GM12878 (cell line): ENCODE results near the gene COL11A1. TPM values are rescaled to one million over a fixed set of nuclear protein-coding genes. Genes with fewer than 3 reads are reported as not detected.

Experiments
- ATAC-seq: fragments of 200-7000 bp; cut with Tn5 transposase; 3 replicates; pipeline ENCODE4 v1.9.1; 2020; ENCODE audit warnings: mild to moderate bottlenecking, moderate library complexity
- BruUV-seq: library from RNA; stranded (reverse); fragments of 400-500 nt; replicated peaks from 2 replicates; lab custom pipeline; 2021; lab: Mats Ljungman, UMichigan
- CTCF ChIA-PET: fragments of 300-600 bp; sonication (Branson Sonifier 250); formaldehyde crosslinking; extraction: SDS; loops from one replicate; lab custom pipeline; 2021; ENCODE audit warnings: inconsistent platforms; lab: Yijun Ruan, JAX
- POLR2A ChIA-PET: fragments of 350-600 bp; formaldehyde crosslinking; extraction: SDS; loops from one replicate; lab custom pipeline; 2021; ENCODE audit warnings: inconsistent platforms; lab: Charles Lee
- RAD21 ChIA-PET: fragments of 300-600 bp; sonication (Branson Sonifier 250); formaldehyde crosslinking; loops from one replicate; lab custom pipeline; 2023; ENCODE audit warnings: antibody characterized with exemption; ENCODE audit not compliant: unreplicated experiment; lab: Charles Lee
- SMC1A ChIA-PET: fragments of 300-600 bp; sonication (Branson Sonifier 250); formaldehyde crosslinking; loops from one replicate; lab custom pipeline; 2023; ENCODE audit not compliant: unreplicated experiment, uncharacterized antibody; lab: Charles Lee
- DNase-seq: peaks from one replicate; pipeline ENCODE4 v3.0.0-alpha.2; 2011; ENCODE audit warnings: low read depth, low spot score
- FAIRE-seq: peaks from 3 replicates; lab custom pipeline; 2011; peaks lifted over from hg19 to GRCh38; lab: Jason Lieb, UNC
- H2AFZ ChIP-seq: 2 replicates; pipeline ENCODE4 v1.6.0; 2011; ENCODE audit warnings: low read depth, low read length, control low read depth; ENCODE audit not compliant: control insufficient read depth
- H3K27ac ChIP-seq: 2 replicates; pipeline ENCODE4 v1.5.1; 2011; ENCODE audit warnings: control low read depth; ENCODE audit not compliant: control insufficient read depth, insufficient read depth
- H3K27me3 ChIP-seq, 2 experiments: replicated peaks in 1 of 2; 2 replicates each; pipeline versions ENCODE4 v1.6.0 to v1.6.1; 2011; ENCODE audit warnings: low read length in 1 of 2; ENCODE audit not compliant: control insufficient read depth in 2 of 2, insufficient read depth in 2 of 2
- H3K36me3 ChIP-seq, 2 experiments: 2 replicates each; pipeline ENCODE4 v1.5.1; 2011; ENCODE audit warnings: low read length in 1 of 2; ENCODE audit not compliant: control insufficient read depth in 2 of 2, insufficient read depth in 2 of 2
- H3K4me1 ChIP-seq: 2 replicates; pipeline ENCODE4 v1.6.1; 2011; ENCODE audit warnings: mild to moderate bottlenecking, low read length, moderate library complexity, mixed read lengths; ENCODE audit not compliant: control insufficient read depth, insufficient read depth
- H3K4me2 ChIP-seq: 2 replicates; pipeline ENCODE4 v1.6.0; 2011; ENCODE audit warnings: control low read depth; ENCODE audit not compliant: control insufficient read depth, insufficient read depth
- H3K4me3 ChIP-seq: fragments of 200-600 bp; sonication (generic); 2 replicates; pipeline ENCODE4 v1.5.1; 2016
- H3K79me2 ChIP-seq: 2 replicates; pipeline ENCODE4 v1.6.0; 2011; ENCODE audit warnings: low read length; ENCODE audit not compliant: control insufficient read depth, insufficient read depth
- H3K9ac ChIP-seq: 2 replicates; pipeline ENCODE4 v1.8.0; 2011; ENCODE audit warnings: low read length, control low read depth, mixed read lengths; ENCODE audit not compliant: control insufficient read depth, insufficient read depth
- H3K9me3 ChIP-seq: replicated peaks from 3 replicates; pipeline ENCODE4 v1.5.1; 2011; ENCODE audit warnings: mild to moderate bottlenecking, low read length; ENCODE audit not compliant: control insufficient read depth, insufficient read depth
- H4K20me1 ChIP-seq: 2 replicates; pipeline ENCODE4 v1.6.0; 2011; ENCODE audit not compliant: control insufficient read depth, insufficient read depth
- CBX3 ChIP-seq: fragments of 200-600 bp; sonication (generic); IDR thresholded peaks from 2 replicates; pipeline ENCODE4 v1.6.1; 2016; ENCODE audit warnings: low read depth, borderline replicate concordance
- CREB1 ChIP-seq: IDR thresholded peaks from 2 replicates; pipeline ENCODE4 v1.6.1; 2012; ENCODE audit warnings: low read depth, mild to moderate bottlenecking, inconsistent platforms
- CREM ChIP-seq: IDR thresholded peaks from 2 replicates; pipeline ENCODE4 v1.6.1; 2014; ENCODE audit warnings: antibody characterized with exemption, low read depth
- CUX1 ChIP-seq: IDR thresholded peaks from 2 replicates; pipeline ENCODE4 v1.6.1; 2012; ENCODE audit warnings: improper control_type of control experiment, low read depth, low read length; ENCODE audit not compliant: insufficient replicate concordance
- DPF2 ChIP-seq: fragments of 450-650 bp; IDR thresholded peaks from 2 replicates; pipeline ENCODE4 v1.6.1; 2017; ENCODE audit warnings: mild to moderate bottlenecking
- ESRRA ChIP-seq: IDR thresholded peaks from 2 replicates; pipeline ENCODE4 v1.6.1; 2012; ENCODE audit warnings: mild to moderate bottlenecking, low read length, improper control_type of control experiment
- FOXK2 ChIP-seq: fragments of 450-650 bp; IDR thresholded peaks from 2 replicates; pipeline ENCODE4 v1.6.1; 2017; ENCODE audit warnings: mild to moderate bottlenecking, moderate library complexity
- HDAC6 ChIP-seq: fragments of 200-600 bp; sonication (generic); IDR thresholded peaks from one replicate; pipeline ENCODE4 v1.8.0; 2017; ENCODE audit warnings: antibody characterized with exemption; ENCODE audit not compliant: unreplicated experiment
- HSF1 ChIP-seq: fragments of 150-350 bp; IDR thresholded peaks from 2 replicates; pipeline ENCODE4 v1.6.1; 2014; ENCODE audit warnings: mild to moderate bottlenecking, low read depth, low read length
- MXI1 ChIP-seq: fragments of 150-350 bp; IDR thresholded peaks from 2 replicates; pipeline ENCODE4 v1.6.1; 2011; ENCODE audit warnings: low read depth, mild to moderate bottlenecking, inconsistent platforms, low read length, improper control_type of control experiment
- MYC ChIP-seq: IDR thresholded peaks from 2 replicates; pipeline ENCODE4 v1.6.1; 2011; ENCODE audit warnings: mild to moderate bottlenecking, low read length, moderate library complexity, inconsistent platforms; ENCODE audit not compliant: insufficient read depth, insufficient replicate concordance, insufficient read length, severe bottlenecking
- RBBP5 ChIP-seq: fragments of 200-600 bp; sonication (generic); conservative IDR thresholded peaks from 2 replicates; pipeline ENCODE4 v1.6.1; 2016
- RCOR1 ChIP-seq: conservative IDR thresholded peaks from 2 replicates; pipeline ENCODE4 v1.6.1; 2012; ENCODE audit warnings: low read depth, low read length, improper control_type of control experiment
- SIX5 ChIP-seq: IDR thresholded peaks from 2 replicates; pipeline ENCODE4 v1.6.1; 2011; ENCODE audit warnings: mild to moderate bottlenecking, low read depth, low read length, moderate library complexity; ENCODE audit not compliant: severe bottlenecking
- USF2 ChIP-seq: IDR thresholded peaks from 2 replicates; pipeline ENCODE4 v1.6.1; 2011; ENCODE audit warnings: low read depth, low read length, improper control_type of control experiment, borderline replicate concordance
- ZNF207 ChIP-seq: fragments of 450-650 bp; IDR thresholded peaks from 2 replicates; pipeline ENCODE4 v1.6.1; 2014; ENCODE audit warnings: antibody characterized with exemption, mild to moderate bottlenecking, borderline replicate concordance
- ZNF384 ChIP-seq: IDR thresholded peaks from 2 replicates; pipeline ENCODE4 v1.6.1; 2012; ENCODE audit warnings: low read depth, mild to moderate bottlenecking, low read length, improper control_type of control experiment, borderline replicate concordance
- ZNF622 ChIP-seq: fragments of 450-650 bp; IDR thresholded peaks from 2 replicates; pipeline ENCODE4 v1.6.1; 2017; ENCODE audit warnings: mild to moderate bottlenecking, inconsistent platforms
- WGBS: methylation state at CpG from one replicate; pipeline ENCODE4 v1.1.6; 2016; ENCODE audit warnings: low lambda C conversion rate; ENCODE audit not compliant: insufficient replicate concordance, insufficient coverage; ENCODE audit errors: missing lambda C conversion rate; 5-methylcytosine and 5-hydroxymethylcytosine counted together
- in situ Hi-C: fragments of 300-500 bp; cut with MboI; formaldehyde crosslinking; loops from 9 replicates; pipeline ENCODE4 v1.14.3; 2018; ENCODE audit warnings: mixed read lengths
- intact Hi-C: fragments of 100-400 bp; cut with micrococcal nuclease; formaldehyde crosslinking; loops from one replicate; pipeline ENCODE4 v1.14.2; 2022; ENCODE audit not compliant: unreplicated experiment
- polyA plus RNA-seq, 11 experiments: library from polyadenylated mRNA; depleted of rRNA in 4 of 11; unstranded in 6 of 11; stranded (reverse) in 5 of 11; fragments of >200 nt; fragmentation: Nextera tagmentation in 4 of 11; fragmentation: Illumina TruSeq in 1 of 11; extraction: Ambion mirVana in 4 of 11; extraction: Trizol in 1 of 11; gene quantifications; 1 replicate in 1 of 11; 2 replicates in 10 of 11; pipeline versions ENCODE4 v1.2.1 to v1.2.3, GENCODE V29; 2011 to 2016; ENCODE audit warnings: inconsistent platforms in 2 of 11, missing spikeins in 2 of 11, low read depth in 1 of 11
- total RNA-seq, 4 experiments: library from RNA; depleted of rRNA in 3 of 4; stranded (reverse); fragments of >200 nt in 3 of 4; fragmentation: Illumina TruSeq in 1 of 4; extraction: Trizol in 1 of 4; gene quantifications; 2 replicates each; pipeline versions ENCODE4 v1.2.1 to v1.2.3, GENCODE V29; 2013 to 2021

COL11A1 gene
- total and polyA plus RNA-seq, 10 of the 15 experiments (the other 5 are each of a cell fraction or from before 2014, with no cell fraction given), result 0.11 TPM; not detected in 9

- 17% methylated on average over 19 of the region's 19 CpGs for WGBS
- ATAC-seq, result no peak
- peaks cover 0 to 9% of the 10 kb centered on the region in 2 experiments; a peak in 2 of 4 replicates for H3K27me3 ChIP-seq
- no peak overlapping the region for H3K9ac ChIP-seq
- RAD21 ChIA-PET, result no interaction called here
- intact Hi-C loops, result loop anchor here (2.0 kb wide), 1 partner anchor 353 kb away; no protein-coding TSS in a partner anchor
- H3K4me1 ChIP-seq, result no peaks in the 10 kb centered on the region
- DNase-seq, result no peak
- in situ Hi-C loops, result loop anchor here (5.0 kb wide), 1 partner anchor 404 kb away; no protein-coding TSS in a partner anchor
- POLR2A ChIA-PET, result no interaction called here
- H3K27ac ChIP-seq, result no peak overlapping the region
- H4K20me1 ChIP-seq, result no peaks in the 10 kb centered on the region
- no peak for FAIRE-seq
- no peaks in the 10 kb centered on the region for H3K36me3 ChIP-seq
- CTCF ChIA-PET, result interaction anchor here (0.6 to 6.0 kb wide), 3 partner anchors 349 to 407 kb away, joined by 3 to 82 read pairs (median 32); no protein-coding TSS in a partner anchor
- SMC1A ChIA-PET, result interaction anchor here (0.6 to 0.7 kb wide), 2 partner anchors 21 to 82 kb away, joined by 3 read pairs; no protein-coding TSS in a partner anchor
- H3K79me2 ChIP-seq, result no peaks in the 10 kb centered on the region
- no peaks in the 10 kb centered on the region for H3K9me3 ChIP-seq
- BruUV-seq, result no TSS peak
- H2AFZ ChIP-seq, result no peak overlapping the region
- no peak overlapping the region for H3K4me2 ChIP-seq
- H3K4me3 ChIP-seq, result no peak overlapping the region
- TF ChIP-seq CUX1 (no peak), CREB1 (no peak), SIX5 (no peak), RBBP5 (no peak), FOXK2 (no peak), ESRRA (no peak), ZNF207 (no peak), ZNF622 (no peak), HSF1 (no peak), DPF2 (no peak), MXI1 (no peak), MYC (no peak), RCOR1 (no peak), HDAC6 (no peak), CREM (no peak), ZNF384 (no peak), CBX3 (no peak), USF2 (no peak)
These were observed 464 bp downstream of the COL11A1 start for GRCh38 chr1:103107741-103108375.
